Esophagus muscularis mucosa (tissue), 4 donors: Measurements from ENCODE around the gene PPARD.

Experiments used
- EP300 ChIP-seq: sonication (generic); formaldehyde crosslinking; IDR thresholded peaks from one replicate; pipeline ENCODE4 v1.6.1; 2017; ENCODE audit warnings: antibody characterized with exemption
- POLR2A ChIP-seq: fragments of 450-650 bp; IDR thresholded peaks from one replicate; pipeline ENCODE4 v1.6.1; 2017; ENCODE audit warnings: antibody characterized with exemption, moderate library complexity, mild to moderate bottlenecking, low read depth
- TF ChIP-seq, protein P1 (sequence below), 3 experiments: fragments of 200-600 bp in 2 of 3; fragments of 450-650 bp in 1 of 3; sonication (generic) in 2 of 3; IDR thresholded peaks; one replicate each; pipeline ENCODE4 v1.5.1; 2017 to 2019; ENCODE audit warnings: antibody characterized with exemption in 3 of 3, mild to moderate bottlenecking in 2 of 3, moderate library complexity in 1 of 3

DNA sequence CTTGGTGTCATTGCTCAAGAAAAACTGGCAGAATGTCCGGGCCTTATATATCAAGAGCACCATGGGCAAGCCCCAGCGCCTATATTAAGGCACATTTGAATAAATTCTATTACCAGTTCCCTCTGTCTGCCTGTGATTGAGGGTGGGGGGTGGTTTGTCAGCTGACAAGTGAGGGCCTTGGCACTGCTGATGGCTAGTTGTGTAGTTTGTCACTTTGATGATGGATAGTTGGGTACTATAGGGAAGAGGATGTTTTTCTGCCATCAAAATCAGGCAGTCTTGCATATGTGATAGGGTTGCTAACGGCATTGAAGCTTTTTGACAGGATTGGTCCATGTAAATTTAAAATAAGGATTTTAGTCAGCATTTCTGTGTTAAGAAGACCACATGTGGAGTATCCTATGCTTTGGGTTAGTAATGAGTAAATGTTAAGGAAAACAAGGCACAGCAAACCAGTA is 128.3 kb downstream of the PPARD start:
- TF ChIP-seq, protein P1, sequence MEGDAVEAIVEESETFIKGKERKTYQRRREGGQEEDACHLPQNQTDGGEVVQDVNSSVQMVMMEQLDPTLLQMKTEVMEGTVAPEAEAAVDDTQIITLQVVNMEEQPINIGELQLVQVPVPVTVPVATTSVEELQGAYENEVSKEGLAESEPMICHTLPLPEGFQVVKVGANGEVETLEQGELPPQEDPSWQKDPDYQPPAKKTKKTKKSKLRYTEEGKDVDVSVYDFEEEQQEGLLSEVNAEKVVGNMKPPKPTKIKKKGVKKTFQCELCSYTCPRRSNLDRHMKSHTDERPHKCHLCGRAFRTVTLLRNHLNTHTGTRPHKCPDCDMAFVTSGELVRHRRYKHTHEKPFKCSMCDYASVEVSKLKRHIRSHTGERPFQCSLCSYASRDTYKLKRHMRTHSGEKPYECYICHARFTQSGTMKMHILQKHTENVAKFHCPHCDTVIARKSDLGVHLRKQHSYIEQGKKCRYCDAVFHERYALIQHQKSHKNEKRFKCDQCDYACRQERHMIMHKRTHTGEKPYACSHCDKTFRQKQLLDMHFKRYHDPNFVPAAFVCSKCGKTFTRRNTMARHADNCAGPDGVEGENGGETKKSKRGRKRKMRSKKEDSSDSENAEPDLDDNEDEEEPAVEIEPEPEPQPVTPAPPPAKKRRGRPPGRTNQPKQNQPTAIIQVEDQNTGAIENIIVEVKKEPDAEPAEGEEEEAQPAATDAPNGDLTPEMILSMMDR (IDR thresholded peaks at IDR 0.05): no peak
- TF ChIP-seq EP300: no peak
- TF ChIP-seq POLR2A: no peak
